Measurements from ENCODE around the gene TMBIM1.

Gene TMBIM1

DNA sequence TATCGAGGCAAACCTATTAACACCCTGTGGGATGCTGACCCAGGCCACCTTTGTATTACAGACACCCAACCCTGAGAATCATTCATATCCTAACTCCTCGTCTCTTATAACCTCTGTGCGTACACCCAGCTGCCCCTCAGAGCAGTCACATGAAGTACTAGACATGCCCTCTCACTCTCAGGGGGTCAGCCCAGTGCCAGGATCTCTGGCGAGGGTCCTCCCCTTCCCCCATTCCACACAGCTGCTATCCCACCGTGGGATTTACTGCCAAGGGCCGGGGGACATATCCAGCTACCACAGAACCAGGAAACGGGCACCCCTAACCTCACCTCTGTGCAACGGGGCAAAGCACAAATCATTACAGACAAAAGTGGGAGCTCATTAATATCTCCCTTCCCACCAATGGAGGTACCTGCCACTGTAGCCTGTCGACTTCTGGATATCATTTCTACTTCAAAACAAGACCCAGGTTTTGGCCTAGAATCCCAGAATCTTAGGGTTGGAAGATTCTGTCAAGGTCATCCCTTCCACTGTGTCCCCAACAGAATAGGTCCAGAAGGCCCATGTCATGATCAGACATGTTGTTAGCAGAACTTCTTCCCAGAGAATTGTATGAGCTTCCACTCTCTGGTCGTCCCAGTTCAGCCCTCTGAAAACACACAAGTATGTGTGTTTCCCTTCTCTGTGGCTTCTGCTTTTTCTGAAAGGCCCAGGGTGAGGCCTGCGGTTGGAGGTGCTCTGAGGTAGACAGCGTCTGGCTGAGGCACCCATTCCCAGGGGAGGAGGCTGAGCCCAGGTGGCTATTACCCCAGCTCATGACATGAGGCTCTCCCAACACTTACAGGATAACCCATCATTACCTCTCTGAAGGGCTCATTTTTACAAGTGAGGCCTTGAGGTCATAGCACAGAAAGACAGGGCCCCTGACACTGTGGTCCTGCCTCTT, 1.7 kb downstream of the TMBIM1 start:
- H3K79me2 ChIP-seq (ENCODE audit: insufficient read depth, low read length): no peaks in the 10 kb centered on the region
- no peaks in the 10 kb centered on the region for H3F3A ChIP-seq (ENCODE audit: insufficient read depth)
- no peaks in the 10 kb centered on the region for H3K27me3 ChIP-seq (ENCODE audit: low read length)
- TF ChIP-seq CTCF (IDR thresholded peaks at IDR 0.05; ENCODE audit: insufficient read depth, low read length, poor library complexity, severe bottlenecking): no peak
- no peak for TF ChIP-seq EZH2phosphoT487 (conservative IDR thresholded peaks at IDR 0.05; ENCODE audit: low read length)
- no peaks in the 10 kb centered on the region for H3K9me2 ChIP-seq (replicated peaks; ENCODE audit: insufficient read depth, low read length)
- no peak overlapping the region for H2AFZ ChIP-seq (ENCODE audit: low read depth, low read length, severe bottlenecking)
- no peak overlapping the region for H3K4me3 ChIP-seq (ENCODE audit: insufficient read depth, low read length, poor library complexity, severe bottlenecking)
- H3K9ac ChIP-seq (ENCODE audit: low read length): no peak overlapping the region
- H3K9me3 ChIP-seq (ENCODE audit: insufficient read depth, low read length): no peaks in the 10 kb centered on the region
- no peak overlapping the region for H3K27ac ChIP-seq (ENCODE audit: low read depth, low read length)
- peak overlapping the region; percentile 23 for H3K4me2 ChIP-seq (ENCODE audit: low read depth, low read length, poor library complexity, severe bottlenecking)
- no peaks in the 10 kb centered on the region for H4K20me1 ChIP-seq (ENCODE audit: low read depth, low read length)
- H3K36me3 ChIP-seq (ENCODE audit: low read length): no peaks in the 10 kb centered on the region

GRCh38 chr2:218289639-218290315, 2.5 kb downstream of the TMBIM1 start:
- no peaks in the 10 kb centered on the region for H3K9me3 ChIP-seq (ENCODE audit: insufficient read depth, low read length)
- no peak overlapping the region for H3K27ac ChIP-seq (ENCODE audit: low read depth, low read length)
- H3K4me3 ChIP-seq (ENCODE audit: insufficient read depth, low read length, poor library complexity, severe bottlenecking): no peak overlapping the region
- no peak overlapping the region for H3K4me2 ChIP-seq (ENCODE audit: low read depth, low read length, poor library complexity, severe bottlenecking)
- TF ChIP-seq CTCF (IDR thresholded peaks at IDR 0.05; ENCODE audit: insufficient read depth, low read length, poor library complexity, severe bottlenecking): no peak
- TF ChIP-seq EZH2phosphoT487 (conservative IDR thresholded peaks at IDR 0.05; ENCODE audit: low read length): no peak
- no peaks in the 10 kb centered on the region for H3K36me3 ChIP-seq (ENCODE audit: low read length)
- no peak overlapping the region for H2AFZ ChIP-seq (ENCODE audit: low read depth, low read length, severe bottlenecking)
- no peak overlapping the region for H3K9ac ChIP-seq (ENCODE audit: low read length)
- no peaks in the 10 kb centered on the region for H3K9me2 ChIP-seq (replicated peaks; ENCODE audit: insufficient read depth, low read length)
- no peaks in the 10 kb centered on the region for H3K79me2 ChIP-seq (ENCODE audit: insufficient read depth, low read length)
- H4K20me1 ChIP-seq (ENCODE audit: low read depth, low read length): no peaks in the 10 kb centered on the region
- no peaks in the 10 kb centered on the region for H3F3A ChIP-seq (ENCODE audit: insufficient read depth)
- H3K27me3 ChIP-seq (ENCODE audit: low read length): no peaks in the 10 kb centered on the region

- Histone ChIP-seq H3K27me3 (ENCODE audit: low read length) (no peaks in the 10 kb centered on the region), H3K36me3 (ENCODE audit: low read length) (no peaks in the 10 kb centered on the region), H3K9me3 (ENCODE audit: insufficient read depth, low read length) (no peaks in the 10 kb centered on the region), H3K4me2 (ENCODE audit: low read depth, low read length, poor library complexity, severe bottlenecking) (peak overlapping the region; percentile 29), H2AFZ (ENCODE audit: low read depth, low read length, severe bottlenecking) (no peak overlapping the region), H3K79me2 (ENCODE audit: insufficient read depth, low read length) (no peaks in the 10 kb centered on the region), H3K9me2 (replicated peaks; ENCODE audit: insufficient read depth, low read length) (no peaks in the 10 kb centered on the region), H3K9ac (ENCODE audit: low read length) (peak overlapping the region; percentile 13; the same call in 1 of the 2 replicates), H3F3A (ENCODE audit: insufficient read depth) (no peaks in the 10 kb centered on the region), H3K4me3 (ENCODE audit: insufficient read depth, low read length, poor library complexity, severe bottlenecking) (no peak overlapping the region), H4K20me1 (ENCODE audit: low read depth, low read length) (no peaks in the 10 kb centered on the region), H3K27ac (ENCODE audit: low read depth, low read length) (no peak overlapping the region)
- TF ChIP-seq EZH2phosphoT487 (conservative IDR thresholded peaks at IDR 0.05; ENCODE audit: low read length): no peak
These were observed 5.5 kb downstream of the TMBIM1 start for GRCh38 chr2:218286570-218287459.
